ENCODE results near the gene DQX1.
A peak's percentile ranks its signal among the peaks of the same experiment; 100 is the strongest.
"Not testable (repeated sequence)": the region's sequence is repeated elsewhere in the genome, so short reads cannot be mapped to it uniquely, and the experiment has no call there.

Gene DQX1

GRCh38 chr2:74488643-74489481 is 37.2 kb downstream of the DQX1 start:
- Histone ChIP-seq H3K18ac (ENCODE audit: low read length) (no peak overlapping the region), H3K79me1 (ENCODE audit: low read length) (no peaks in the 10 kb centered on the region), H3K56ac (ENCODE audit: low read length) (no peak overlapping the region), H4K8ac (ENCODE audit: low read depth, low read length) (no peak overlapping the region), H2BK120ac (ENCODE audit: low read depth, low read length) (no peak overlapping the region), H3K9ac (ENCODE audit: low read length) (no peak overlapping the region), H2AK5ac (ENCODE audit: low read length) (no peak overlapping the region), H3K4me3 (ENCODE audit: low read length) (no peak overlapping the region), H3K79me2 (ENCODE audit: control insufficient read depth, insufficient read depth, low read length) (no peaks in the 10 kb centered on the region), H3K36me3 (ENCODE audit: control insufficient read depth, insufficient read depth, low read length) (peaks cover 8% of the 10 kb centered on the region), H3K23ac (ENCODE audit: low read length) (no peak overlapping the region), H3K27ac (ENCODE audit: low read depth, low read length) (no peak overlapping the region), H2BK15ac (replicated peaks; ENCODE audit: low read depth) (no peak overlapping the region), H3K27me3 (ENCODE audit: insufficient read depth, low read length, poor library complexity) (no peaks in the 10 kb centered on the region), H2BK5ac (ENCODE audit: low read length) (no peak overlapping the region), H3K4me1 (ENCODE audit: control insufficient read depth, low read depth, low read length) (no peaks in the 10 kb centered on the region), H3K4ac (ENCODE audit: low read depth, low read length) (no peak overlapping the region), H4K5ac (ENCODE audit: low read length) (no peak overlapping the region), H3K4me2 (ENCODE audit: low read length) (no peak overlapping the region)
- WGBS (ENCODE audit: extremely low coverage, insufficient coverage, low lambda C conversion rate), result no CpG with 5 or more reads among the region's 9 CpGs
- no peak for DNase-seq

GRCh38 chr2:74486141-74486540 is 39.9 kb downstream of the DQX1 start:
- H3K4me3 ChIP-seq (ENCODE audit: low read length), result no peak overlapping the region
- H3K36me3 ChIP-seq (ENCODE audit: control insufficient read depth, insufficient read depth, low read length), result peaks cover 2% of the 10 kb centered on the region
- no peak overlapping the region for H3K4ac ChIP-seq (ENCODE audit: low read depth, low read length)
- H3K56ac ChIP-seq (ENCODE audit: low read length), result no peak overlapping the region
- no peaks in the 10 kb centered on the region for H3K4me1 ChIP-seq (ENCODE audit: control insufficient read depth, low read depth, low read length)
- H3K79me2 ChIP-seq (ENCODE audit: control insufficient read depth, insufficient read depth, low read length), result no peaks in the 10 kb centered on the region
- no CpG with 5 or more reads among the region's 2 CpGs for WGBS (ENCODE audit: extremely low coverage, insufficient coverage, low lambda C conversion rate)
- no peak overlapping the region for H3K9ac ChIP-seq (ENCODE audit: low read length)
- H3K79me1 ChIP-seq (ENCODE audit: low read length), result peaks cover 7% of the 10 kb centered on the region
- H2BK120ac ChIP-seq (ENCODE audit: low read depth, low read length), result no peak overlapping the region
- H3K23ac ChIP-seq (ENCODE audit: low read length), result no peak overlapping the region
- no peak overlapping the region for H2BK15ac ChIP-seq (replicated peaks; ENCODE audit: low read depth)
- DNase-seq, result no peak
- H2BK5ac ChIP-seq (ENCODE audit: low read length), result no peak overlapping the region
- no peak overlapping the region for H3K4me2 ChIP-seq (ENCODE audit: low read length)
- no peak overlapping the region for H4K8ac ChIP-seq (ENCODE audit: low read depth, low read length)
- no peak overlapping the region for H4K5ac ChIP-seq (ENCODE audit: low read length)
- H3K18ac ChIP-seq (ENCODE audit: low read length), result no peak overlapping the region
- no peak overlapping the region for H2AK5ac ChIP-seq (ENCODE audit: low read length)
- no peaks in the 10 kb centered on the region for H3K27me3 ChIP-seq (ENCODE audit: insufficient read depth, low read length, poor library complexity)
- no peak overlapping the region for H3K27ac ChIP-seq (ENCODE audit: low read depth, low read length)

- H3K9ac ChIP-seq (ENCODE audit: low read length), result peak overlapping the region; percentile 63
- not testable (repeated sequence) for H4K8ac ChIP-seq (ENCODE audit: low read depth, low read length); H3K4ac ChIP-seq (ENCODE audit: low read depth, low read length); H2BK5ac ChIP-seq (ENCODE audit: low read length); H2BK15ac ChIP-seq (replicated peaks; ENCODE audit: low read depth); H3K18ac ChIP-seq (ENCODE audit: low read length); H4K5ac ChIP-seq (ENCODE audit: low read length); H2BK120ac ChIP-seq (ENCODE audit: low read depth, low read length); H3K27ac ChIP-seq (ENCODE audit: low read depth, low read length); H2AK5ac ChIP-seq (ENCODE audit: low read length); H3K36me3 ChIP-seq (ENCODE audit: control insufficient read depth, insufficient read depth, low read length); H3K23ac ChIP-seq (ENCODE audit: low read length); H3K79me2 ChIP-seq (ENCODE audit: control insufficient read depth, insufficient read depth, low read length); H3K4me1 ChIP-seq (ENCODE audit: control insufficient read depth, low read depth, low read length); DNase-seq; H3K27me3 ChIP-seq (ENCODE audit: insufficient read depth, low read length, poor library complexity)
- H3K79me1 ChIP-seq (ENCODE audit: low read length), result peaks cover 12% of the 10 kb centered on the region
- peak overlapping the region; percentile 52 for H3K4me2 ChIP-seq (ENCODE audit: low read length)
- H3K4me3 ChIP-seq (ENCODE audit: low read length), result peak overlapping the region; percentile 23
- WGBS (ENCODE audit: extremely low coverage, insufficient coverage, low lambda C conversion rate), result no CpG with 5 or more reads among the region's 19 CpGs
- H3K56ac ChIP-seq (ENCODE audit: low read length), result peak overlapping the region; percentile 71
These were observed 42.3 kb downstream of the DQX1 start for GRCh38 chr2:74483675-74484164.

- Histone ChIP-seq H3K23ac (ENCODE audit: low read length) (peak within 1 kb of the TSS; percentile 2), H3K36me3 (ENCODE audit: control insufficient read depth, insufficient read depth, low read length) (peaks cover 3% of the 10 kb centered on the region), H3K9ac (ENCODE audit: low read length) (peak within 1 kb of the TSS; percentile 84), H3K4me1 (ENCODE audit: control insufficient read depth, low read depth, low read length) (no peaks in the 10 kb centered on the region), H3K56ac (ENCODE audit: low read length) (peak within 1 kb of the TSS; percentile 94), H4K8ac (ENCODE audit: low read depth, low read length) (peak within 1 kb of the TSS; percentile 83), H2BK120ac (ENCODE audit: low read depth, low read length) (no peak within 1 kb of the TSS), H3K79me1 (ENCODE audit: low read length) (peaks cover 12% of the 10 kb centered on the region), H3K4ac (ENCODE audit: low read depth, low read length) (peak within 1 kb of the TSS; percentile 5), H3K27me3 (ENCODE audit: insufficient read depth, low read length, poor library complexity) (no peaks in the 10 kb centered on the region), H3K18ac (ENCODE audit: low read length) (peak within 1 kb of the TSS; percentile 55), H3K27ac (ENCODE audit: low read depth, low read length) (peak within 1 kb of the TSS; percentile 62), H2BK15ac (replicated peaks; ENCODE audit: low read depth) (no peak within 1 kb of the TSS), H3K4me2 (ENCODE audit: low read length) (peak within 1 kb of the TSS; percentile 99), H4K5ac (ENCODE audit: low read length) (no peak within 1 kb of the TSS), H3K79me2 (ENCODE audit: control insufficient read depth, insufficient read depth, low read length) (no peaks in the 10 kb centered on the region), H2BK5ac (ENCODE audit: low read length) (peak within 1 kb of the TSS; percentile 86), H3K4me3 (ENCODE audit: low read length) (peak within 1 kb of the TSS; percentile 75), H2AK5ac (ENCODE audit: low read length) (no peak within 1 kb of the TSS)
- peak; percentile 98 for DNase-seq
- whole genome bisulfite sequencing (ENCODE audit: extremely low coverage, insufficient coverage, low lambda C conversion rate), result no CpG with 5 or more reads among the region's 50 CpGs
These were observed 43.0 kb downstream of the DQX1 start, which contains the start of the genes CCDC142 and TTC31 for GRCh38 chr2:74482801-74483674. CCDC142 (minus strand) TSS chr2:74482998; CDS start chr2:74482837, 161 bp downstream. TTC31 (plus strand) TSS chr2:74483081; CDS start chr2:74483096, 15 bp downstream.

- Histone ChIP-seq H4K5ac (ENCODE audit: low read length) (no peak overlapping the region), H3K23ac (ENCODE audit: low read length) (peak overlapping the region; percentile 37), H3K27me3 (ENCODE audit: insufficient read depth, low read length, poor library complexity) (no peaks in the 10 kb centered on the region), H3K36me3 (ENCODE audit: control insufficient read depth, insufficient read depth, low read length) (peaks cover 3% of the 10 kb centered on the region), H2BK120ac (ENCODE audit: low read depth, low read length) (no peak overlapping the region), H4K8ac (ENCODE audit: low read depth, low read length) (no peak overlapping the region), H3K79me2 (ENCODE audit: control insufficient read depth, insufficient read depth, low read length) (no peaks in the 10 kb centered on the region), H3K79me1 (ENCODE audit: low read length) (peaks cover 12% of the 10 kb centered on the region), H3K56ac (ENCODE audit: low read length) (peak overlapping the region; percentile 92), H3K4me3 (ENCODE audit: low read length) (peak overlapping the region; percentile 70), H3K4me1 (ENCODE audit: control insufficient read depth, low read depth, low read length) (no peaks in the 10 kb centered on the region), H3K9ac (ENCODE audit: low read length) (peak overlapping the region; percentile 84), H3K27ac (ENCODE audit: low read depth, low read length) (peak overlapping the region; percentile 49), H3K4ac (ENCODE audit: low read depth, low read length) (peak overlapping the region; percentile 5), H3K4me2 (ENCODE audit: low read length) (peak overlapping the region; percentile 99), H2BK5ac (ENCODE audit: low read length) (peak overlapping the region; percentile 47), H2AK5ac (ENCODE audit: low read length) (no peak overlapping the region), H2BK15ac (replicated peaks; ENCODE audit: low read depth) (no peak overlapping the region), H3K18ac (ENCODE audit: low read length) (peak overlapping the region; percentile 2)
- peak; percentile 51 for DNase-seq
- WGBS (ENCODE audit: extremely low coverage, insufficient coverage, low lambda C conversion rate), result no CpG with 5 or more reads among the region's 80 CpGs
These were observed 43.9 kb downstream of the DQX1 start for GRCh38 chr2:74481961-74482800.

Data from mesendoderm (in vitro differentiated cells).